Measurements from ENCODE around the gene LIN28A. TPM values are rescaled to one million over a fixed set of nuclear protein-coding genes. Genes with fewer than 3 reads are reported as not detected.
A peak's percentile ranks its signal among the peaks of the same experiment; 100 is the strongest.

Gene LIN28A
- total and polyA plus RNA-seq, 10 of the 15 experiments (the other 5 are each of a cell fraction or from before 2014, with no cell fraction given), result 0.13 to 0.59 (median 0.30) TPM; not detected in 7

GRCh38 chr1:26431979-26432695, 21.5 kb downstream of the LIN28A start, which contains the start of gene DHDDS (continued):
- TF ChIP-seq, protein P1, sequence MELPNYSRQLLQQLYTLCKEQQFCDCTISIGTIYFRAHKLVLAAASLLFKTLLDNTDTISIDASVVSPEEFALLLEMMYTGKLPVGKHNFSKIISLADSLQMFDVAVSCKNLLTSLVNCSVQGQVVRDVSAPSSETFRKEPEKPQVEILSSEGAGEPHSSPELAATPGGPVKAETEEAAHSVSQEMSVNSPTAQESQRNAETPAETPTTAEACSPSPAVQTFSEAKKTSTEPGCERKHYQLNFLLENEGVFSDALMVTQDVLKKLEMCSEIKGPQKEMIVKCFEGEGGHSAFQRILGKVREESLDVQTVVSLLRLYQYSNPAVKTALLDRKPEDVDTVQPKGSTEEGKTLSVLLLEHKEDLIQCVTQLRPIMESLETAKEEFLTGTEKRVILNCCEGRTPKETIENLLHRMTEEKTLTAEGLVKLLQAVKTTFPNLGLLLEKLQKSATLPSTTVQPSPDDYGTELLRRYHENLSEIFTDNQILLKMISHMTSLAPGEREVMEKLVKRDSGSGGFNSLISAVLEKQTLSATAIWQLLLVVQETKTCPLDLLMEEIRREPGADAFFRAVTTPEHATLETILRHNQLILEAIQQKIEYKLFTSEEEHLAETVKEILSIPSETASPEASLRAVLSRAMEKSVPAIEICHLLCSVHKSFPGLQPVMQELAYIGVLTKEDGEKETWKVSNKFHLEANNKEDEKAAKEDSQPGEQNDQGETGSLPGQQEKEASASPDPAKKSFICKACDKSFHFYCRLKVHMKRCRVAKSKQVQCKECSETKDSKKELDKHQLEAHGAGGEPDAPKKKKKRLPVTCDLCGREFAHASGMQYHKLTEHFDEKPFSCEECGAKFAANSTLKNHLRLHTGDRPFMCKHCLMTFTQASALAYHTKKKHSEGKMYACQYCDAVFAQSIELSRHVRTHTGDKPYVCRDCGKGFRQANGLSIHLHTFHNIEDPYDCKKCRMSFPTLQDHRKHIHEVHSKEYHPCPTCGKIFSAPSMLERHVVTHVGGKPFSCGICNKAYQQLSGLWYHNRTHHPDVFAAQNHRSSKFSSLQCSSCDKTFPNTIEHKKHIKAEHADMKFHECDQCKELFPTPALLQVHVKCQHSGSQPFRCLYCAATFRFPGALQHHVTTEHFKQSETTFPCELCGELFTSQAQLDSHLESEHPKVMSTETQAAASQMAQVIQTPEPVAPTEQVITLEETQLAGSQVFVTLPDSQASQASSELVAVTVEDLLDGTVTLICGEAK (IDR thresholded peaks at IDR 0.05; ENCODE audit: borderline replicate concordance), result peak; percentile 47; the same call in 1 of the 2 replicates
- TF ChIP-seq CREM (IDR thresholded peaks at IDR 0.05; ENCODE audit: low read depth), result peak; percentile 100
- TF ChIP-seq POLR2A (IDR thresholded peaks at IDR 0.05; ENCODE audit: low read depth, low read length), result peak; percentile 96

DNA sequence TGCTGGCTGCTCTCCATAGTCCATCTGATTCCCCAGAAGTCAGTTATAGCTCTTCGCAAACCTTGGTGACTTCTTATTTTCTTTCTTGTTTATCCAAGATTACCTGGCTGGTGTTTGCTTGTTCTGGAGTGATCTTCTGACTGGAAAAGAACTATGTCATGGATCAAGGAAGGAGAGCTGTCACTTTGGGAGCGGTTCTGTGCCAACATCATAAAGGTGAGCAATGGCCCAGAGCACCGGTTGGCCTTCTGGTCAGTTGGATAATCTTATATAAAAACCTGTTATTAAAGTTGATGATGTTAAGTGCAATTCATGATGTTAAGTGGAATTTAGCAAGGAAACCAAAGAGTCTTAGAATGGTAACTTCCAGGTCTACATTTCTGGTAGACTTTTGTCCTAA, 22.2 kb downstream of the LIN28A start:
- H3K9ac ChIP-seq (ENCODE audit: control insufficient read depth, insufficient read depth, low read length), result peak overlapping the region; percentile 77
- intact Hi-C loops (cut with micrococcal nuclease; ENCODE audit: unreplicated experiment) (no loop called here), in situ Hi-C loops (cut with MboI) (no loop called here)
- H3K4me2 ChIP-seq (ENCODE audit: control insufficient read depth, insufficient read depth), result peak overlapping the region; percentile 87
- ChIA-PET CTCF (interaction anchor here (1.0 to 4.1 kb wide), 8 partner anchors 13 to 312 kb away, joined by 3 to 23 read pairs (median 5); partner anchors contain the start of genes CEP85 and ZNF593), POLR2A (interaction anchor here (0.7 to 2.4 kb wide), 6 partner anchors 9 to 319 kb away, joined by 3 to 24 read pairs (median 4); partner anchors contain the start of genes CEP85 and HMGN2), RAD21 (ENCODE audit: unreplicated experiment) (interaction anchor here (0.9 to 1.3 kb wide), 4 partner anchors 16 to 263 kb away, joined by 3 to 6 read pairs (median 4); partner anchors contain the start of genes CEP85 and ZNF593), SMC1A (ENCODE audit: uncharacterized antibody, unreplicated experiment) (interaction anchor here (0.9 to 1.7 kb wide), 6 partner anchors 12 to 148 kb away, joined by 3 to 7 read pairs (median 4); no protein-coding TSS in a partner anchor)
- WGBS (ENCODE audit: insufficient coverage, insufficient replicate concordance, low lambda C conversion rate, missing lambda C conversion rate), result 18% methylated on average over 3 of the region's 3 CpGs
- H3K36me3 ChIP-seq (ENCODE audit: control insufficient read depth in 2 of 2, insufficient read depth in 2 of 2, low read length in 1 of 2), result peaks cover 0 to 3% of the 10 kb centered on the region in 2 experiments; a peak in 2 of 4 replicates
- H3K79me2 ChIP-seq (ENCODE audit: control insufficient read depth, insufficient read depth, low read length), result peaks cover 14% of the 10 kb centered on the region
- peaks cover 9% of the 10 kb centered on the region for H3K4me1 ChIP-seq (ENCODE audit: control insufficient read depth, insufficient read depth, low read length)
- H3K9me3 ChIP-seq (replicated peaks; ENCODE audit: control insufficient read depth, insufficient read depth, low read length), result no peaks in the 10 kb centered on the region
- DNase-seq (ENCODE audit: low read depth, low spot score) (no peak), FAIRE-seq (no peak), ATAC-seq (no peak)
- H3K27me3 ChIP-seq (replicated peaks in 1 of 2; ENCODE audit: control insufficient read depth in 2 of 2, insufficient read depth in 2 of 2, low read length in 1 of 2), result no peaks in the 10 kb centered on the region
- H3K27ac ChIP-seq (ENCODE audit: control insufficient read depth, insufficient read depth), result peak overlapping the region; percentile 59
- BruUV-seq (replicated peaks), result no TSS peak
- no peaks in the 10 kb centered on the region for H4K20me1 ChIP-seq (ENCODE audit: control insufficient read depth, insufficient read depth)
- H2AFZ ChIP-seq (ENCODE audit: control insufficient read depth, low read depth, low read length), result no peak overlapping the region; the same call in 1 of the 2 replicates
- peak overlapping the region; percentile 98 for H3K4me3 ChIP-seq
- TF ChIP-seq RAD51 (IDR thresholded peaks at IDR 0.05), result no peak
- no peak for TF ChIP-seq ZBTB33 (IDR thresholded peaks at IDR 0.05)
- no peak for TF ChIP-seq HDAC6 (IDR thresholded peaks at IDR 0.05; ENCODE audit: unreplicated experiment)
- no peak for TF ChIP-seq MAX (IDR thresholded peaks at IDR 0.05; ENCODE audit: low read depth, low read length)
- no peak for TF ChIP-seq ATF2 (IDR thresholded peaks at IDR 0.05; ENCODE audit: low read length)
- TF ChIP-seq, protein P2, sequence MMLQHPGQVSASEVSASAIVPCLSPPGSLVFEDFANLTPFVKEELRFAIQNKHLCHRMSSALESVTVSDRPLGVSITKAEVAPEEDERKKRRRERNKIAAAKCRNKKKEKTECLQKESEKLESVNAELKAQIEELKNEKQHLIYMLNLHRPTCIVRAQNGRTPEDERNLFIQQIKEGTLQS (IDR thresholded peaks at IDR 0.05; ENCODE audit: borderline replicate concordance, extremely low read depth, low read depth, low read length), result no peak
- no peak for TF ChIP-seq NR2C2 (IDR thresholded peaks at IDR 0.05; ENCODE audit: borderline replicate concordance, control insufficient read depth, insufficient read length, low read depth)
- no peak for TF ChIP-seq ASH2L (IDR thresholded peaks at IDR 0.05; ENCODE audit: borderline replicate concordance, low read depth)
